ENCODE results near the gene FARP1. TPM values are rescaled to one million over a fixed set of nuclear protein-coding genes. Genes with fewer than 3 reads are reported as not detected.

The FARP1 gene
- total RNA-seq, 1 experiment from 2014 or later = 96.6 TPM

DNA sequence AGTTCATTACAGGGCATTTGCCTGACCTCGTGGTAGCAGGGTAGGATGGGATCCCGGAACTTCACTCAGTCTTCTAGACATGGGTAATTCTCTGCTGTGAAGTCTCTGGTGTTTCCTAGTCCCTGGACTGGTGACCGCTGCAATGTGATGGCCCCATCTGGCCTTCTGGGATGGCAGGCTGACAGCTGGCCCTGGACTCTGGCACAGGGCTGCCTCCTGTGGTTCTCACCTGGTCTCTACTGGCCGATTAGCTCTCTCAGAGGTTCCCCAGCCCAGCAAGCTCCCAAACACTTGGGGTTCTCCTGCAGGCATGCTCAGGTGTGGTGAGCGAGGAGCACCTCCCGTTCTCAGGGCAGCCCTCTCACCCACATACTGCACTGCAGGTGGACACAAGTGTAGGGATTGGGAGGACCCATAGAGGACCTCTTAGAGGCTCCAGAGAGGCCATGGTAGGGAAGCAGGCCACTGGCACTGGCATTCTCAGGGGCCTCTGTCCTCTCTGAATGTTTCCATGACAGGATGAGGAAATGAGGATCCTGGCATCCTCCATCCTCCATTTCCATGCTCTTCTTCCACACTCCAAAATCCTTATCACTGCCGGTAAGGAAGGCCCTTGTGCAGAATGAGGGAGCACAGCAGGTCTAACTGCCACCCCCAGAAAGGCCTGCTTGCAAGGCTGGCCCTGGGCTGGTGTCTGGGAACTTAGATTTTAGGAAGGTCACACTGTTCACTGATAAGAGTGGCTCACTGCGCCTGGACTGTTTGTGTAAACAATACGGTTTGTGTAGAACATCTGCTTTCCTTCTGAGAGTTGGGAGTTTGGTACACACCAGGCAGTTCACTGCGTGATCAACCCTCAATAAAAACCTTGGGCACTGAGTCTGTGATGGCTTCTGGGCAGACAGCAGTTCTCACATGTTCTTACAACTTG is 31.5 kb upstream of the FARP1 start (continued):
- TF ChIP-seq, protein P1, sequence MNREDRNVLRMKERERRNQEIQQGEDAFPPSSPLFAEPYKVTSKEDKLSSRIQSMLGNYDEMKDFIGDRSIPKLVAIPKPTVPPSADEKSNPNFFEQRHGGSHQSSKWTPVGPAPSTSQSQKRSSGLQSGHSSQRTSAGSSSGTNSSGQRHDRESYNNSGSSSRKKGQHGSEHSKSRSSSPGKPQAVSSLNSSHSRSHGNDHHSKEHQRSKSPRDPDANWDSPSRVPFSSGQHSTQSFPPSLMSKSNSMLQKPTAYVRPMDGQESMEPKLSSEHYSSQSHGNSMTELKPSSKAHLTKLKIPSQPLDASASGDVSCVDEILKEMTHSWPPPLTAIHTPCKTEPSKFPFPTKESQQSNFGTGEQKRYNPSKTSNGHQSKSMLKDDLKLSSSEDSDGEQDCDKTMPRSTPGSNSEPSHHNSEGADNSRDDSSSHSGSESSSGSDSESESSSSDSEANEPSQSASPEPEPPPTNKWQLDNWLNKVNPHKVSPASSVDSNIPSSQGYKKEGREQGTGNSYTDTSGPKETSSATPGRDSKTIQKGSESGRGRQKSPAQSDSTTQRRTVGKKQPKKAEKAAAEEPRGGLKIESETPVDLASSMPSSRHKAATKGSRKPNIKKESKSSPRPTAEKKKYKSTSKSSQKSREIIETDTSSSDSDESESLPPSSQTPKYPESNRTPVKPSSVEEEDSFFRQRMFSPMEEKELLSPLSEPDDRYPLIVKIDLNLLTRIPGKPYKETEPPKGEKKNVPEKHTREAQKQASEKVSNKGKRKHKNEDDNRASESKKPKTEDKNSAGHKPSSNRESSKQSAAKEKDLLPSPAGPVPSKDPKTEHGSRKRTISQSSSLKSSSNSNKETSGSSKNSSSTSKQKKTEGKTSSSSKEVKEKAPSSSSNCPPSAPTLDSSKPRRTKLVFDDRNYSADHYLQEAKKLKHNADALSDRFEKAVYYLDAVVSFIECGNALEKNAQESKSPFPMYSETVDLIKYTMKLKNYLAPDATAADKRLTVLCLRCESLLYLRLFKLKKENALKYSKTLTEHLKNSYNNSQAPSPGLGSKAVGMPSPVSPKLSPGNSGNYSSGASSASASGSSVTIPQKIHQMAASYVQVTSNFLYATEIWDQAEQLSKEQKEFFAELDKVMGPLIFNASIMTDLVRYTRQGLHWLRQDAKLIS (CRISPR knock-in tag; IDR thresholded peaks at IDR 0.05; ENCODE audit: borderline replicate concordance) = no peak
- TF ChIP-seq ATF1 (CRISPR knock-in tag; IDR thresholded peaks at IDR 0.05) = no peak

DNA sequence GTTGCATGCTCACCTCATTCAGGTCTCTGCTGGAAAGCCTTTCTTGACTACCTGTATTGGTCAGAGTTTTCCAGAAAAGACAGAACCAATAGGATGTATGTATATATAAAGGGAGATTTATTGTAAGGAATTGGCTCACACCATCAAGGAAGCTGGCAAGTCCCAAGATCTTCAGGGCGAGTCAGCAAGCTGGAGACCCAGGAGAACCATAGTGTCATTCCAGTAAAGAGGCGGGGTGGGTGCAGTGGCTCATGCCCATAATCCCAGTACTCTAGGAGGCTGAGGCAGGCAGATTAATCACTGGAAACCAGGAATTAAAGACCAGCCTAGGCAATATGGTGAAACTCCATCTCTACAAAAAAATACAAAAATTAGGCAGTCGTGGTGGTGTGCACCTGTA is 30.4 kb upstream of the FARP1 start:
- ChIA-PET POLR2A (no interaction called here), CTCF (no interaction called here)
- ATAC-seq = no peak
- Mint-ChIP-seq H3K27ac (no peak overlapping the region), H3K27me3 (ENCODE audit: low read depth) (no peaks in the 10 kb centered on the region), H3K4me1 (no peaks in the 10 kb centered on the region), H3K4me3 (no peak overlapping the region), H3K36me3 (no peaks in the 10 kb centered on the region), H3K9me3 (peaks cover 10% of the 10 kb centered on the region)
- DNase-seq (ENCODE audit: low spot score) = no peak
- no peak for TF ChIP-seq CBFB (CRISPR knock-in tag; IDR thresholded peaks at IDR 0.05; ENCODE audit: low read depth)
- no peak for TF ChIP-seq TEAD1 (CRISPR knock-in tag; IDR thresholded peaks at IDR 0.05)
- no peak for TF ChIP-seq TCF7 (CRISPR knock-in tag; IDR thresholded peaks at IDR 0.05; ENCODE audit: low read depth)
- TF ChIP-seq NR3C1 (CRISPR knock-in tag; conservative IDR thresholded peaks at IDR 0.05; ENCODE audit: low read depth) = no peak
- no peak for TF ChIP-seq NR1H2 (CRISPR knock-in tag; IDR thresholded peaks at IDR 0.05)
- TF ChIP-seq, protein P2, sequence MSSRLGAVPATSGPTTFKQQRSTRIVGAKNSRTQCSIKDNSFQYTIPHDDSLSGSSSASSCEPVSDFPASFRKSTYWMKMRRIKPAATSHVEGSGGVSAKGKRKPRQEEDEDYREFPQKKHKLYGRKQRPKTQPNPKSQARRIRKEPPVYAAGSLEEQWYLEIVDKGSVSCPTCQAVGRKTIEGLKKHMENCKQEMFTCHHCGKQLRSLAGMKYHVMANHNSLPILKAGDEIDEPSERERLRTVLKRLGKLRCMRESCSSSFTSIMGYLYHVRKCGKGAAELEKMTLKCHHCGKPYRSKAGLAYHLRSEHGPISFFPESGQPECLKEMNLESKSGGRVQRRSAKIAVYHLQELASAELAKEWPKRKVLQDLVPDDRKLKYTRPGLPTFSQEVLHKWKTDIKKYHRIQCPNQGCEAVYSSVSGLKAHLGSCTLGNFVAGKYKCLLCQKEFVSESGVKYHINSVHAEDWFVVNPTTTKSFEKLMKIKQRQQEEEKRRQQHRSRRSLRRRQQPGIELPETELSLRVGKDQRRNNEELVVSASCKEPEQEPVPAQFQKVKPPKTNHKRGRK (CRISPR knock-in tag; IDR thresholded peaks at IDR 0.05; ENCODE audit: borderline replicate concordance) = no peak
- TF ChIP-seq ZNF121 (CRISPR knock-in tag; IDR thresholded peaks at IDR 0.05) = no peak
- no peak for TF ChIP-seq ATF1 (CRISPR knock-in tag; IDR thresholded peaks at IDR 0.05)
- TF ChIP-seq, protein P3, sequence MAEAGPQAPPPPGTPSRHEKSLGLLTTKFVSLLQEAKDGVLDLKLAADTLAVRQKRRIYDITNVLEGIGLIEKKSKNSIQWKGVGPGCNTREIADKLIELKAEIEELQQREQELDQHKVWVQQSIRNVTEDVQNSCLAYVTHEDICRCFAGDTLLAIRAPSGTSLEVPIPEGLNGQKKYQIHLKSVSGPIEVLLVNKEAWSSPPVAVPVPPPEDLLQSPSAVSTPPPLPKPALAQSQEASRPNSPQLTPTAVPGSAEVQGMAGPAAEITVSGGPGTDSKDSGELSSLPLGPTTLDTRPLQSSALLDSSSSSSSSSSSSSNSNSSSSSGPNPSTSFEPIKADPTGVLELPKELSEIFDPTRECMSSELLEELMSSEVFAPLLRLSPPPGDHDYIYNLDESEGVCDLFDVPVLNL (CRISPR knock-in tag; IDR thresholded peaks at IDR 0.05; ENCODE audit: borderline replicate concordance, low read depth) = no peak
- TF ChIP-seq, protein P4, sequence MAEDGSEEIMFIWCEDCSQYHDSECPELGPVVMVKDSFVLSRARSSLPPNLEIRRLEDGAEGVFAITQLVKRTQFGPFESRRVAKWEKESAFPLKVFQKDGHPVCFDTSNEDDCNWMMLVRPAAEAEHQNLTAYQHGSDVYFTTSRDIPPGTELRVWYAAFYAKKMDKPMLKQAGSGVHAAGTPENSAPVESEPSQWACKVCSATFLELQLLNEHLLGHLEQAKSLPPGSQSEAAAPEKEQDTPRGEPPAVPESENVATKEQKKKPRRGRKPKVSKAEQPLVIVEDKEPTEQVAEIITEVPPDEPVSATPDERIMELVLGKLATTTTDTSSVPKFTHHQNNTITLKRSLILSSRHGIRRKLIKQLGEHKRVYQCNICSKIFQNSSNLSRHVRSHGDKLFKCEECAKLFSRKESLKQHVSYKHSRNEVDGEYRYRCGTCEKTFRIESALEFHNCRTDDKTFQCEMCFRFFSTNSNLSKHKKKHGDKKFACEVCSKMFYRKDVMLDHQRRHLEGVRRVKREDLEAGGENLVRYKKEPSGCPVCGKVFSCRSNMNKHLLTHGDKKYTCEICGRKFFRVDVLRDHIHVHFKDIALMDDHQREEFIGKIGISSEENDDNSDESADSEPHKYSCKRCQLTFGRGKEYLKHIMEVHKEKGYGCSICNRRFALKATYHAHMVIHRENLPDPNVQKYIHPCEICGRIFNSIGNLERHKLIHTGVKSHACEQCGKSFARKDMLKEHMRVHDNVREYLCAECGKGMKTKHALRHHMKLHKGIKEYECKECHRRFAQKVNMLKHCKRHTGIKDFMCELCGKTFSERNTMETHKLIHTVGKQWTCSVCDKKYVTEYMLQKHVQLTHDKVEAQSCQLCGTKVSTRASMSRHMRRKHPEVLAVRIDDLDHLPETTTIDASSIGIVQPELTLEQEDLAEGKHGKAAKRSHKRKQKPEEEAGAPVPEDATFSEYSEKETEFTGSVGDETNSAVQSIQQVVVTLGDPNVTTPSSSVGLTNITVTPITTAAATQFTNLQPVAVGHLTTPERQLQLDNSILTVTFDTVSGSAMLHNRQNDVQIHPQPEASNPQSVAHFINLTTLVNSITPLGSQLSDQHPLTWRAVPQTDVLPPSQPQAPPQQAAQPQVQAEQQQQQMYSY (CRISPR knock-in tag; IDR thresholded peaks at IDR 0.05) = no peak
- no peak for TF ChIP-seq HMGA2 (CRISPR knock-in tag; IDR thresholded peaks at IDR 0.05)
- TF ChIP-seq, protein P5, sequence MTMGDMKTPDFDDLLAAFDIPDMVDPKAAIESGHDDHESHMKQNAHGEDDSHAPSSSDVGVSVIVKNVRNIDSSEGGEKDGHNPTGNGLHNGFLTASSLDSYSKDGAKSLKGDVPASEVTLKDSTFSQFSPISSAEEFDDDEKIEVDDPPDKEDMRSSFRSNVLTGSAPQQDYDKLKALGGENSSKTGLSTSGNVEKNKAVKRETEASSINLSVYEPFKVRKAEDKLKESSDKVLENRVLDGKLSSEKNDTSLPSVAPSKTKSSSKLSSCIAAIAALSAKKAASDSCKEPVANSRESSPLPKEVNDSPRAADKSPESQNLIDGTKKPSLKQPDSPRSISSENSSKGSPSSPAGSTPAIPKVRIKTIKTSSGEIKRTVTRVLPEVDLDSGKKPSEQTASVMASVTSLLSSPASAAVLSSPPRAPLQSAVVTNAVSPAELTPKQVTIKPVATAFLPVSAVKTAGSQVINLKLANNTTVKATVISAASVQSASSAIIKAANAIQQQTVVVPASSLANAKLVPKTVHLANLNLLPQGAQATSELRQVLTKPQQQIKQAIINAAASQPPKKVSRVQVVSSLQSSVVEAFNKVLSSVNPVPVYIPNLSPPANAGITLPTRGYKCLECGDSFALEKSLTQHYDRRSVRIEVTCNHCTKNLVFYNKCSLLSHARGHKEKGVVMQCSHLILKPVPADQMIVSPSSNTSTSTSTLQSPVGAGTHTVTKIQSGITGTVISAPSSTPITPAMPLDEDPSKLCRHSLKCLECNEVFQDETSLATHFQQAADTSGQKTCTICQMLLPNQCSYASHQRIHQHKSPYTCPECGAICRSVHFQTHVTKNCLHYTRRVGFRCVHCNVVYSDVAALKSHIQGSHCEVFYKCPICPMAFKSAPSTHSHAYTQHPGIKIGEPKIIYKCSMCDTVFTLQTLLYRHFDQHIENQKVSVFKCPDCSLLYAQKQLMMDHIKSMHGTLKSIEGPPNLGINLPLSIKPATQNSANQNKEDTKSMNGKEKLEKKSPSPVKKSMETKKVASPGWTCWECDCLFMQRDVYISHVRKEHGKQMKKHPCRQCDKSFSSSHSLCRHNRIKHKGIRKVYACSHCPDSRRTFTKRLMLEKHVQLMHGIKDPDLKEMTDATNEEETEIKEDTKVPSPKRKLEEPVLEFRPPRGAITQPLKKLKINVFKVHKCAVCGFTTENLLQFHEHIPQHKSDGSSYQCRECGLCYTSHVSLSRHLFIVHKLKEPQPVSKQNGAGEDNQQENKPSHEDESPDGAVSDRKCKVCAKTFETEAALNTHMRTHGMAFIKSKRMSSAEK (CRISPR knock-in tag; IDR thresholded peaks at IDR 0.05; ENCODE audit: borderline replicate concordance) = no peak
- TF ChIP-seq, protein P6, sequence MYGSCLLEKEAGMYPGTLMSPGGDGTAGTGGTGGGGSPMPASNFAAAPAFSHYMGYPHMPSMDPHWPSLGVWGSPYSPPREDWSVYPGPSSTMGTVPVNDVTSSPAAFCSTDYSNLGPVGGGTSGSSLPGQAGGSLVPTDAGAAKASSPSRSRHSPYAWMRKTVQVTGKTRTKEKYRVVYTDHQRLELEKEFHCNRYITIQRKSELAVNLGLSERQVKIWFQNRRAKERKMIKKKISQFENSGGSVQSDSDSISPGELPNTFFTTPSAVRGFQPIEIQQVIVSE (CRISPR knock-in tag; IDR thresholded peaks at IDR 0.05; ENCODE audit: borderline replicate concordance) = no peak
- TF ChIP-seq, protein P7, sequence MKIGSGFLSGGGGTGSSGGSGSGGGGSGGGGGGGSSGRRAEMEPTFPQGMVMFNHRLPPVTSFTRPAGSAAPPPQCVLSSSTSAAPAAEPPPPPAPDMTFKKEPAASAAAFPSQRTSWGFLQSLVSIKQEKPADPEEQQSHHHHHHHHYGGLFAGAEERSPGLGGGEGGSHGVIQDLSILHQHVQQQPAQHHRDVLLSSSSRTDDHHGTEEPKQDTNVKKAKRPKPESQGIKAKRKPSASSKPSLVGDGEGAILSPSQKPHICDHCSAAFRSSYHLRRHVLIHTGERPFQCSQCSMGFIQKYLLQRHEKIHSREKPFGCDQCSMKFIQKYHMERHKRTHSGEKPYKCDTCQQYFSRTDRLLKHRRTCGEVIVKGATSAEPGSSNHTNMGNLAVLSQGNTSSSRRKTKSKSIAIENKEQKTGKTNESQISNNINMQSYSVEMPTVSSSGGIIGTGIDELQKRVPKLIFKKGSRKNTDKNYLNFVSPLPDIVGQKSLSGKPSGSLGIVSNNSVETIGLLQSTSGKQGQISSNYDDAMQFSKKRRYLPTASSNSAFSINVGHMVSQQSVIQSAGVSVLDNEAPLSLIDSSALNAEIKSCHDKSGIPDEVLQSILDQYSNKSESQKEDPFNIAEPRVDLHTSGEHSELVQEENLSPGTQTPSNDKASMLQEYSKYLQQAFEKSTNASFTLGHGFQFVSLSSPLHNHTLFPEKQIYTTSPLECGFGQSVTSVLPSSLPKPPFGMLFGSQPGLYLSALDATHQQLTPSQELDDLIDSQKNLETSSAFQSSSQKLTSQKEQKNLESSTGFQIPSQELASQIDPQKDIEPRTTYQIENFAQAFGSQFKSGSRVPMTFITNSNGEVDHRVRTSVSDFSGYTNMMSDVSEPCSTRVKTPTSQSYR (CRISPR knock-in tag; IDR thresholded peaks at IDR 0.05) = no peak

Data from WTC11 (cell line).